SU-DHL-6 (cell line): ENCODE results near the gene TMEM95.

Source experiments
- H2AFZ ChIP-seq: fragments of 200-600 bp; sonication (generic); 2 replicates; pipeline ENCODE4 v1.6.1; 2014; ENCODE audit warnings: low read depth, mild to moderate bottlenecking, moderate library complexity, mixed read lengths, antibody characterized with exemption, low read length; ENCODE audit not compliant: severe bottlenecking
- H3F3A ChIP-seq: fragments of 200-600 bp; shearing (Covaris generic); 2 replicates; pipeline ENCODE4 v1.6.0; 2016; ENCODE audit warnings: antibody characterized with exemption, mild to moderate bottlenecking; ENCODE audit not compliant: insufficient read depth
- H3K27ac ChIP-seq: fragments of 200-600 bp; sonication (generic); 2 replicates; pipeline ENCODE4 v1.5.1; 2016; ENCODE audit warnings: low read depth, mild to moderate bottlenecking, low read length, moderate library complexity, mixed read lengths
- H3K27me3 ChIP-seq: fragments of 200-600 bp; sonication (generic), shearing (Covaris generic); 2 replicates; pipeline ENCODE4 v1.6.0; 2014; ENCODE audit warnings: mild to moderate bottlenecking, low read length
- H3K36me3 ChIP-seq: fragments of 200-600 bp; sonication (generic); 2 replicates; pipeline ENCODE4 v1.6.1; 2014; ENCODE audit warnings: mild to moderate bottlenecking, low read length, mixed read lengths
- H3K4me2 ChIP-seq: fragments of 300-600, 200-600 bp; shearing (Covaris generic), sonication (generic); 2 replicates; pipeline ENCODE4 v1.6.0; 2014; ENCODE audit warnings: low read length, low read depth, mild to moderate bottlenecking; ENCODE audit not compliant: poor library complexity, severe bottlenecking
- H3K4me3 ChIP-seq: fragments of 200-600 bp; sonication (generic); 2 replicates; pipeline ENCODE4 v1.5.1; 2014; ENCODE audit warnings: antibody characterized with exemption, low read length, mild to moderate bottlenecking, mixed read lengths; ENCODE audit not compliant: insufficient read depth, poor library complexity, severe bottlenecking
- H3K79me2 ChIP-seq: fragments of 200-600 bp; sonication (generic); 2 replicates; pipeline ENCODE4 v1.6.1; 2014; ENCODE audit warnings: mild to moderate bottlenecking, low read length, moderate library complexity; ENCODE audit not compliant: insufficient read depth
- H3K9ac ChIP-seq: fragments of 200-600 bp; sonication (generic); 2 replicates; pipeline ENCODE4 v1.7.0; 2014; ENCODE audit warnings: mild to moderate bottlenecking, low read length
- H3K9me2 ChIP-seq: fragments of 200-600 bp; sonication (generic); replicated peaks from 2 replicates; pipeline ENCODE4 v1.6.1; 2014; ENCODE audit warnings: low read length; ENCODE audit not compliant: insufficient read depth
- H3K9me3 ChIP-seq: fragments of 200-600 bp; sonication (generic); 2 replicates; pipeline ENCODE4 v1.6.1; 2014; ENCODE audit warnings: low read length, mixed read lengths; ENCODE audit not compliant: insufficient read depth
- H4K20me1 ChIP-seq: fragments of 200-600 bp; sonication (generic); 2 replicates; pipeline ENCODE4 v1.6.1; 2014; ENCODE audit warnings: low read depth, mild to moderate bottlenecking, antibody characterized with exemption, low read length, moderate library complexity, mixed read lengths
- EZH2phosphoT487 ChIP-seq: fragments of 200-600 bp; sonication (generic), shearing (Covaris generic); conservative IDR thresholded peaks from 2 replicates; pipeline ENCODE4 v1.6.1; 2018; ENCODE audit warnings: mild to moderate bottlenecking, antibody characterized with exemption, low read length, moderate library complexity, mixed read lengths
- TF ChIP-seq, protein P1 (sequence below): fragments of 200-600 bp; sonication (generic); IDR thresholded peaks from one replicate; pipeline ENCODE4 v1.5.1; 2017; ENCODE audit warnings: antibody characterized with exemption, mild to moderate bottlenecking, low read length, moderate library complexity; ENCODE audit not compliant: insufficient read depth, poor library complexity, severe bottlenecking

Gene TMEM95

GRCh38 chr17:7326186-7326585 lies 28.8 kb upstream of the TMEM95 start:
- H3K9me3 ChIP-seq: no peaks in the 10 kb centered on the region
- no peak overlapping the region for H2AFZ ChIP-seq
- no peak overlapping the region for H3K4me3 ChIP-seq
- H3K9ac ChIP-seq: no peak overlapping the region
- no peaks in the 10 kb centered on the region for H3K27me3 ChIP-seq
- H3K9me2 ChIP-seq: no peaks in the 10 kb centered on the region
- H3K79me2 ChIP-seq: peaks cover 17% of the 10 kb centered on the region; the same call in 1 of the 2 replicates
- H3K27ac ChIP-seq: no peak overlapping the region
- peaks cover 9% of the 10 kb centered on the region for H3F3A ChIP-seq
- no peak for TF ChIP-seq EZH2phosphoT487
- TF ChIP-seq, protein P1, sequence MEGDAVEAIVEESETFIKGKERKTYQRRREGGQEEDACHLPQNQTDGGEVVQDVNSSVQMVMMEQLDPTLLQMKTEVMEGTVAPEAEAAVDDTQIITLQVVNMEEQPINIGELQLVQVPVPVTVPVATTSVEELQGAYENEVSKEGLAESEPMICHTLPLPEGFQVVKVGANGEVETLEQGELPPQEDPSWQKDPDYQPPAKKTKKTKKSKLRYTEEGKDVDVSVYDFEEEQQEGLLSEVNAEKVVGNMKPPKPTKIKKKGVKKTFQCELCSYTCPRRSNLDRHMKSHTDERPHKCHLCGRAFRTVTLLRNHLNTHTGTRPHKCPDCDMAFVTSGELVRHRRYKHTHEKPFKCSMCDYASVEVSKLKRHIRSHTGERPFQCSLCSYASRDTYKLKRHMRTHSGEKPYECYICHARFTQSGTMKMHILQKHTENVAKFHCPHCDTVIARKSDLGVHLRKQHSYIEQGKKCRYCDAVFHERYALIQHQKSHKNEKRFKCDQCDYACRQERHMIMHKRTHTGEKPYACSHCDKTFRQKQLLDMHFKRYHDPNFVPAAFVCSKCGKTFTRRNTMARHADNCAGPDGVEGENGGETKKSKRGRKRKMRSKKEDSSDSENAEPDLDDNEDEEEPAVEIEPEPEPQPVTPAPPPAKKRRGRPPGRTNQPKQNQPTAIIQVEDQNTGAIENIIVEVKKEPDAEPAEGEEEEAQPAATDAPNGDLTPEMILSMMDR: no peak
- no peaks in the 10 kb centered on the region for H4K20me1 ChIP-seq
- no peak overlapping the region for H3K4me2 ChIP-seq
- H3K36me3 ChIP-seq: no peaks in the 10 kb centered on the region

DNA sequence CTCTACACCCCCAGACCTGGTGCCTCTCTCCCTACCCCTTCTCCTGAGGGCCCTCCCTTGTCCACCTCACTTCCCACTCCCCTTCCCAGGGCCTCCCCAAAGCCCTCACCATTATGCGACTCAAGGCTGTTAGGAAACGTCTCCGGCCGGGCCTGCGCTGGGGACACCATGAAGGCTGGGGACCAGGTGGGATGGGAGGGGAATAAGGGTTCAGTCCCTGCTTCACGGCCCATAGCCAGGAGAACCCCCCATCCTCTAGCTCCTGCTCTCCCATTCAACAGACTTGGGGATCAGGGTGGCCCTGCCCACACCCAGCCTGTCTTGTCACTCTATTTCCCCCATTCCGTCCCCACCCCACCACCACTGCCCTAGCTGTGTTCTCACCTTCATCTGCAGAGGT lies 27.9 kb upstream of the TMEM95 start:
- Histone ChIP-seq H2AFZ (no peak overlapping the region), H3K9me2 (no peaks in the 10 kb centered on the region), H3F3A (peaks cover 9% of the 10 kb centered on the region), H3K9ac (no peak overlapping the region), H3K4me3 (no peak overlapping the region), H3K9me3 (no peaks in the 10 kb centered on the region), H3K27ac (no peak overlapping the region), H3K27me3 (no peaks in the 10 kb centered on the region), H3K4me2 (no peak overlapping the region), H4K20me1 (no peaks in the 10 kb centered on the region), H3K79me2 (peaks cover 17% of the 10 kb centered on the region; the same call in 1 of the 2 replicates), H3K36me3 (no peaks in the 10 kb centered on the region)
- TF ChIP-seq, protein P1: no peak
- no peak for TF ChIP-seq EZH2phosphoT487

- peak overlapping the region; percentile 69 for H3K4me2 ChIP-seq
- no peaks in the 10 kb centered on the region for H3K27me3 ChIP-seq
- no peak overlapping the region for H2AFZ ChIP-seq
- peak overlapping the region; percentile 94; the same call in 1 of the 2 replicates for H3K9ac ChIP-seq
- H3K9me2 ChIP-seq: no peaks in the 10 kb centered on the region
- no peak overlapping the region for H3K4me3 ChIP-seq
- no peaks in the 10 kb centered on the region for H4K20me1 ChIP-seq
- no peaks in the 10 kb centered on the region for H3K36me3 ChIP-seq
- H3K27ac ChIP-seq: no peak overlapping the region
- no peaks in the 10 kb centered on the region for H3K9me3 ChIP-seq
- TF ChIP-seq EZH2phosphoT487: no peak
- TF ChIP-seq, protein P1: no peak
- peaks cover 9% of the 10 kb centered on the region for H3F3A ChIP-seq
- peaks cover 17% of the 10 kb centered on the region; the same call in 1 of the 2 replicates for H3K79me2 ChIP-seq
Observed at GRCh38 chr17:7327501-7327900, 27.5 kb upstream of the TMEM95 start.

- Histone ChIP-seq H3K4me2 (peak overlapping the region; percentile 69), H3F3A (peaks cover 9% of the 10 kb centered on the region), H3K4me3 (peak overlapping the region; percentile 99), H3K9ac (peak overlapping the region; percentile 94), H3K79me2 (peaks cover 17% of the 10 kb centered on the region; the same call in 1 of the 2 replicates), H3K9me2 (no peaks in the 10 kb centered on the region), H2AFZ (no peak overlapping the region), H3K27me3 (no peaks in the 10 kb centered on the region), H3K36me3 (no peaks in the 10 kb centered on the region), H3K9me3 (no peaks in the 10 kb centered on the region), H3K27ac (no peak overlapping the region), H4K20me1 (no peaks in the 10 kb centered on the region)
- no peak for TF ChIP-seq EZH2phosphoT487
- TF ChIP-seq, protein P1: no peak
Observed at GRCh38 chr17:7328009-7328408, 26.9 kb upstream of the TMEM95 start.
